Inflammatory macrophage (primary cell): Measurements from ENCODE around the gene ABCC5.

Experiments used
- DNase-seq, 2 donors: peaks; one replicate each; pipeline ENCODE4 v3.0.0-alpha.2; 2020 to 2022

The ABCC5 gene

GRCh38 chr3:183884097-183884426 is 133.6 kb downstream of the ABCC5 start:
- no peak for DNase-seq

GRCh38 chr3:183883291-183884096 is 134.2 kb downstream of the ABCC5 start:
- no peak for DNase-seq

- DNase-seq, result peak; percentile 56 to 67
These were observed 137.6 kb downstream of the ABCC5 start for GRCh38 chr3:183880121-183880520.

- DNase-seq, result no peak
These were observed 138.4 kb downstream of the ABCC5 start for GRCh38 chr3:183879243-183879642.

DNA sequence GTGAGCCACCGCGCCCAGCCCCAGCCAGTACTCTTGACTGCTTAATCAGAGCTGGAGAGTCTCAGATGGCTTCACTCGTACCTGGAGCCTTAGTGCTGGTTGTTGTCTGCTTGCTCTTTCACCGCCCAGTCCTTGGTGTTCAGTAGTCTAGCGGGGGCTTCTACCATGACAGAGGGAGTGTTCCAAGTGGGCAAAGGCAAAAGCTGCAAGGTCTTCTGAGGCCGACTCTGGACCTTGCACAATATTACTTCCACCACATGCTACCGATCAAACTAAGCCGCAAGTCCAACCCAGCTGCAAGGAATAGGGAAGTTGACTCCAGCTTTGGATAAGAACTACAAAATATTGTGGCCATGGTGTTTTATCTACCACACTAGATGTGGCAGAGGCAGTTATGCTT is 139.6 kb downstream of the ABCC5 start:
- DNase-seq, result peak; percentile 86 to 90

DNA sequence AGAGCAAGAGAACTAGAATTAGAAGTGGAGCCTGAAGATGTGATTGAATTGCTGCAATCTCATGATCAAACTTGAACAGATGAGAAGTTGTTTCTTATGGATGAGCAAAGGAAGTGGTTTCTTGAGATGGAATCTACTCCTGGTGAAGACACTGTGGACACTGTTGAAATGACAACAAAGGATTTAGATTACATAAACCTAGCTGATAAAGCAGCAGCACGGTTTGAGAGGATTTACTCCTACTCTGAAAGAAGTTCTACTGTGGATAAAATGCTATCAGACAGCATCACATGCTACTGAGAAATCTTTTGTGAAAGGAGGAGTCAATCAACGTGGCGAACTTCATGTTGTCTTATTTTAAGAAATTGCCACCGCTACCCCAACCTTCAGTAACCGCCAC is 140.5 kb downstream of the ABCC5 start:
- peak; percentile 26 to 35 for DNase-seq

GRCh38 chr3:183875411-183875810 is 142.3 kb downstream of the ABCC5 start:
- peak; percentile 56 to 62 for DNase-seq

GRCh38 chr3:183873914-183874313 is 143.8 kb downstream of the ABCC5 start:
- DNase-seq, result no peak

DNA sequence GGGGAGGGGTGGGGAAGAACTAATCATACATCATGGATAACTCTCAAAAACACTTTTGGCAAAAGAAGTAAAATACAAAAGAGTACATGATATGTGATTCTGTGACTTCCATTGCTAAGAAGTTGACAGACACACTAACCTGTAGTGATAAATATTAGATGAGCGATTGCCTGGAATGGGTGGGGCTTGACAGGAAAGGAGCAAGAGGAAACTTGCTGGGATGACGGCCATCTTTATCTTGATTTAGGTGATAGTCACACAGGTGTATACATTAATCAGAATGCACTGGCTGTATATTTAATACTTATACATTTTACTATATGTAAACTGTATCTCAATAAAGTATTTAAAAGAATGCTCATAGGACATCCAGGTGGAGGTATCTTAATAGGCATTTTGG is 146.1 kb downstream of the ABCC5 start:
- DNase-seq, result no peak

DNA sequence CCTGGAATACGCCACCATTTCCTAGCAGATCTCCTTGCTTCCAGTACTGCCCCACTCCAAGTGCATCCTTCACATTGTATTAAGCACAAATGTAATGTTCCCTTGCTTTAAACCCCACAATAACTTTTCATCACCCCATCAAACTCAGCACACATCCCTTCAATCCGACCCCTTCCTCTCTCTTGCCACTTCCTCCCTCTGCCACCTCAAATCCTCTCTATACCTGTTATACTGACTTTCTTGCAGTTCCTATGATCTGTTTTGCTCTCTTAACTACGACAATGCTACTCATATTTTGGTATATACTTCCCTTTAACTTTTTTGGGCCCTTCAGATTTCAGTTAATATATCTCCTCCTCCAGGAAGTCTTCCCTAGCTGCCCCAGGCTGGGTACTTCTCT is 147.1 kb downstream of the ABCC5 start:
- no peak for DNase-seq
